Neural progenitor cell (in vitro differentiated cells): ENCODE results near the gene NCF2.

Experiments
- EZH2 ChIP-seq: fragments of 200-600 bp; sonication (generic); IDR thresholded peaks from 2 replicates; pipeline ENCODE4 v1.6.1; 2017; ENCODE audit warnings: antibody characterized with exemption, mild to moderate bottlenecking, moderate library complexity
- EZH2phosphoT487 ChIP-seq: fragments of 200-600 bp; sonication (generic); IDR thresholded peaks from 2 replicates; pipeline ENCODE4 v1.6.1; 2017; ENCODE audit warnings: antibody characterized with exemption
- TF ChIP-seq, protein P1 (sequence below): fragments of 200-600 bp; sonication (generic); IDR thresholded peaks from 2 replicates; pipeline ENCODE4 v1.5.1; 2017; ENCODE audit warnings: antibody characterized with exemption, mild to moderate bottlenecking

DNA sequence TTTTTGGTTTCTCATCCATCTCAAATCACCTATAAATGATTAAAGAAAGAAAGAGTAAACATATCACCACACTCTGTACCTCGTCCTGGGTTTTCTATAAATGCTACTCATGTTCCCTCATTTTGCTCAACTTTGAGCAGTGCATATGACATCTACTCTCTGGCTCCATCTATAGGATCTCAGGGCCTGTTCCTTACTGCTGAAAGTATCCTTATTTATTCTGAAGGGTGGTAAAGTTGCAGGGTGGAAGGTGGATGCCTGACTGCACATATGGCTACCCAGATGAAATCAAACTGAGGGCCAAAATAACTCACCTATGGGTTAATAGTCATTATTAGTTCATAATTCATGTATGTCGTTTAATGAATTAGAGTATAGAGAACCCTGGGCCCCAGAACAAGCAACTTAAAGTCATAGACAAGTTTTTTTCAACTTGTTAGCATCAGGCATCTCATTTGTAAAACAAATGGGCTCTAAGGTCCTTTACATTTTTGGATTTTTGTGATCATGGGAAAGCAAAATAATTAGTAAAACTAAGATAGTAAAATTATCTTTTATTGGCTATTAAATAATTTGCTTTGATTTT, 46.5 kb downstream of the NCF2 start:
- TF ChIP-seq, protein P1, sequence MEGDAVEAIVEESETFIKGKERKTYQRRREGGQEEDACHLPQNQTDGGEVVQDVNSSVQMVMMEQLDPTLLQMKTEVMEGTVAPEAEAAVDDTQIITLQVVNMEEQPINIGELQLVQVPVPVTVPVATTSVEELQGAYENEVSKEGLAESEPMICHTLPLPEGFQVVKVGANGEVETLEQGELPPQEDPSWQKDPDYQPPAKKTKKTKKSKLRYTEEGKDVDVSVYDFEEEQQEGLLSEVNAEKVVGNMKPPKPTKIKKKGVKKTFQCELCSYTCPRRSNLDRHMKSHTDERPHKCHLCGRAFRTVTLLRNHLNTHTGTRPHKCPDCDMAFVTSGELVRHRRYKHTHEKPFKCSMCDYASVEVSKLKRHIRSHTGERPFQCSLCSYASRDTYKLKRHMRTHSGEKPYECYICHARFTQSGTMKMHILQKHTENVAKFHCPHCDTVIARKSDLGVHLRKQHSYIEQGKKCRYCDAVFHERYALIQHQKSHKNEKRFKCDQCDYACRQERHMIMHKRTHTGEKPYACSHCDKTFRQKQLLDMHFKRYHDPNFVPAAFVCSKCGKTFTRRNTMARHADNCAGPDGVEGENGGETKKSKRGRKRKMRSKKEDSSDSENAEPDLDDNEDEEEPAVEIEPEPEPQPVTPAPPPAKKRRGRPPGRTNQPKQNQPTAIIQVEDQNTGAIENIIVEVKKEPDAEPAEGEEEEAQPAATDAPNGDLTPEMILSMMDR, result peak; percentile 68
- TF ChIP-seq EZH2, result no peak
- no peak for TF ChIP-seq EZH2phosphoT487
